PC-9 (cell line): Measurements from ENCODE around the gene SNORC. TPM values are rescaled to one million over a fixed set of nuclear protein-coding genes. Genes with fewer than 3 reads are reported as not detected.

Experiments
- BruUV-seq: library from RNA; stranded (reverse); fragments of 400-500 nt; replicated peaks from 2 replicates; lab custom pipeline; 2021; lab: Mats Ljungman, UMichigan
- CTCF ChIA-PET: fragments of 300-600 bp; sonication (Branson Sonifier 250); formaldehyde crosslinking; loops from one replicate; lab custom pipeline; 2022; ENCODE audit warnings: antibody characterized with exemption; lab: Charles Lee
- POLR2A ChIA-PET: fragments of 300-600 bp; sonication (Branson Sonifier 250); formaldehyde crosslinking; loops from one replicate; lab custom pipeline; 2022; ENCODE audit warnings: antibody characterized with exemption; ENCODE audit not compliant: unreplicated experiment; lab: Charles Lee
- DNase-seq, 2 experiments: peaks; one replicate each; pipeline versions ENCODE4 v3.0.0 to v3.0.0-alpha.2; 2015 to 2022; ENCODE audit warnings: mixed read lengths in 1 of 2
- H2AFZ ChIP-seq: fragments of 200-600 bp; sonication (generic); 2 replicates; pipeline ENCODE4 v1.8.1; 2017; ENCODE audit warnings: antibody characterized with exemption
- H3F3A ChIP-seq: fragments of 200-600 bp; sonication (generic); 2 replicates; pipeline ENCODE4 v1.8.1; 2017; ENCODE audit warnings: antibody characterized with exemption, mild to moderate bottlenecking, low read depth; ENCODE audit not compliant: insufficient read depth
- H3K27ac ChIP-seq: fragments of 200-600 bp; sonication (generic); 2 replicates; pipeline ENCODE4 v1.6.1; 2016; ENCODE audit warnings: mixed run types
- H3K27me3 ChIP-seq: fragments of 200-600 bp; sonication (generic); 2 replicates; pipeline ENCODE4 v1.6.1; 2016; ENCODE audit warnings: low read depth, mixed run types; ENCODE audit not compliant: insufficient read depth
- H3K36me3 ChIP-seq: fragments of 200-600 bp; sonication (generic); 2 replicates; pipeline ENCODE4 v1.6.1; 2016; ENCODE audit warnings: low read depth, mixed run types
- H3K4me1 ChIP-seq: fragments of 200-600 bp; sonication (generic); replicated peaks from 2 replicates; pipeline ENCODE4 v1.6.1; 2016; ENCODE audit warnings: mixed run types; ENCODE audit not compliant: insufficient read depth
- H3K4me2 ChIP-seq: fragments of 200-600 bp; sonication (generic); 2 replicates; pipeline ENCODE4 v1.6.1; 2017; ENCODE audit warnings: mixed run types
- H3K4me3 ChIP-seq: fragments of 200-600 bp; sonication (generic); 2 replicates; pipeline ENCODE4 v1.6.1; 2016; ENCODE audit warnings: mixed run types
- H3K79me2 ChIP-seq: fragments of 200-600 bp; sonication (generic); 2 replicates; pipeline ENCODE4 v1.6.1; 2017; ENCODE audit warnings: low read depth, mixed run types
- H3K9me2 ChIP-seq: fragments of 200-600 bp; sonication (generic); 2 replicates; pipeline ENCODE4 v1.8.1; 2017; ENCODE audit warnings: mild to moderate bottlenecking; ENCODE audit not compliant: insufficient read depth
- H3K9me3 ChIP-seq: fragments of 200-600 bp; sonication (generic); 2 replicates; pipeline ENCODE4 v1.8.1; 2016; ENCODE audit warnings: low read depth; ENCODE audit not compliant: insufficient read depth
- H4K20me1 ChIP-seq: fragments of 200-600 bp; sonication (generic); 2 replicates; pipeline ENCODE4 v1.8.1; 2017; ENCODE audit not compliant: insufficient read depth
- EZH2 ChIP-seq: fragments of 200-600 bp; sonication (generic); IDR thresholded peaks from 2 replicates; pipeline ENCODE4 v1.8.0; 2017; ENCODE audit warnings: antibody characterized with exemption, low read depth
- intact Hi-C: fragments of 100-400 bp; cut with micrococcal nuclease; formaldehyde crosslinking; loops from one replicate; pipeline ENCODE4 v1.10.0; 2022; ENCODE audit not compliant: unreplicated experiment
- total RNA-seq: library from RNA; stranded (reverse); gene quantifications from 2 replicates; pipeline ENCODE4 v1.2.3, GENCODE V29; 2021
- TF ChIP-seq, protein P1 (sequence below): fragments of 200-600 bp; sonication (generic); conservative IDR thresholded peaks from 2 replicates; pipeline ENCODE4 v1.6.1; 2017; ENCODE audit warnings: mixed run types, antibody characterized with exemption, mild to moderate bottlenecking, moderate library complexity

The SNORC gene
- total RNA-seq, 1 experiment from 2014 or later: 10.4 TPM

DNA sequence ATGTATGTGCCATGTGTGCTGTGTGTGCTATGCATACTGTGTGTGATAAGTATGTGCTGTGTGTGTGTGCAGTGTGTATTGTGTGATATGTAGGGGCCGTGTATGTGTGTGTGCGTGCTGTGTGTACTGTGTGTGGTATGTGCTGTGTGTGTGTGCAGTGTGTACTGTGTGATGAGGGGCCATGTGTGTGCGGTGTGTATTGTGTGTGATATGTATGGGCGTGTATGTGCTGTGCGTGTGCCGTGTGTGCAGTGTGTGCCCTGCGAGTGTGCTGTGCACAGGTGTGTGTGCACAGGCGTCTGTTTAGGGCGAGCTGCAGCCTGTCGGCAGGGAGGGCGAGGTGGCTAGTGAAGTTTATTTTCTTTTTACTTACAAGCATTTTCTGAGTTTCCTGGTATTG lies 16.1 kb downstream of the SNORC start:
- no peaks in the 10 kb centered on the region for H3K36me3 ChIP-seq
- intact Hi-C loops: loop anchor here (10.0 kb wide), 1 partner anchor 169 kb away; no protein-coding TSS in a partner anchor
- TF ChIP-seq, protein P1, sequence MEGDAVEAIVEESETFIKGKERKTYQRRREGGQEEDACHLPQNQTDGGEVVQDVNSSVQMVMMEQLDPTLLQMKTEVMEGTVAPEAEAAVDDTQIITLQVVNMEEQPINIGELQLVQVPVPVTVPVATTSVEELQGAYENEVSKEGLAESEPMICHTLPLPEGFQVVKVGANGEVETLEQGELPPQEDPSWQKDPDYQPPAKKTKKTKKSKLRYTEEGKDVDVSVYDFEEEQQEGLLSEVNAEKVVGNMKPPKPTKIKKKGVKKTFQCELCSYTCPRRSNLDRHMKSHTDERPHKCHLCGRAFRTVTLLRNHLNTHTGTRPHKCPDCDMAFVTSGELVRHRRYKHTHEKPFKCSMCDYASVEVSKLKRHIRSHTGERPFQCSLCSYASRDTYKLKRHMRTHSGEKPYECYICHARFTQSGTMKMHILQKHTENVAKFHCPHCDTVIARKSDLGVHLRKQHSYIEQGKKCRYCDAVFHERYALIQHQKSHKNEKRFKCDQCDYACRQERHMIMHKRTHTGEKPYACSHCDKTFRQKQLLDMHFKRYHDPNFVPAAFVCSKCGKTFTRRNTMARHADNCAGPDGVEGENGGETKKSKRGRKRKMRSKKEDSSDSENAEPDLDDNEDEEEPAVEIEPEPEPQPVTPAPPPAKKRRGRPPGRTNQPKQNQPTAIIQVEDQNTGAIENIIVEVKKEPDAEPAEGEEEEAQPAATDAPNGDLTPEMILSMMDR: no peak
- TF ChIP-seq EZH2: no peak
- CTCF ChIA-PET: no interaction called here
- H3K4me1 ChIP-seq: peaks cover 21% of the 10 kb centered on the region
- no TSS peak for BruUV-seq
- no peaks in the 10 kb centered on the region for H3K79me2 ChIP-seq
- H3F3A ChIP-seq: peaks cover 24% of the 10 kb centered on the region; the same call in 1 of the 2 replicates
- H3K9me2 ChIP-seq: no peaks in the 10 kb centered on the region
- no peaks in the 10 kb centered on the region for H3K27me3 ChIP-seq
- no peak for DNase-seq
- no peaks in the 10 kb centered on the region for H4K20me1 ChIP-seq
- H3K4me2 ChIP-seq: no peak overlapping the region
- H2AFZ ChIP-seq: no peak overlapping the region
- no peak overlapping the region for H3K4me3 ChIP-seq
- H3K9me3 ChIP-seq: no peaks in the 10 kb centered on the region
- POLR2A ChIA-PET: no interaction called here
- H3K27ac ChIP-seq: no peak overlapping the region

DNA sequence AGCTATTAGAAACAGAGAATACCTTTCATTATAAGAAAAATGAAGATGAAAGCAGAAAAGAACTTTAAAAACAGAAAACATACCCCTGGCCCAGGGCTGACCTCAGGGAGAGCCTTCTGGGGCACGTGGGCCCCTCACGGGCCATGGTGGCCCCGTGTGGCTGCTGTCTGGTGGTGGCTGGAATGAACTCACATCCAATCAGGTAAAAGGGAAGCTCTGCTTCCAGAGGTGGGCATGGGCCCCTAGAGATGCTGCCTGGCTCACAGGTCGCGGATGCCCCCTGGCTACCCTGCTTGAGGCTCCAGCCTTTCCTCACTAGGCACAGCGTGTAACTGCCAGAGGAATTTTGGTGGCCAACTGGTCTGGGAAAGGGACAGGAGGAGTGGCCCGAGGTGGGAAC lies 16.6 kb downstream of the SNORC start:
- peaks cover 24% of the 10 kb centered on the region; the same call in 1 of the 2 replicates for H3F3A ChIP-seq
- H3K4me1 ChIP-seq: peaks cover 21% of the 10 kb centered on the region
- H3K27me3 ChIP-seq: no peaks in the 10 kb centered on the region
- DNase-seq: no peak
- H2AFZ ChIP-seq: no peak overlapping the region
- H3K79me2 ChIP-seq: no peaks in the 10 kb centered on the region
- BruUV-seq: no TSS peak
- H3K9me3 ChIP-seq: no peaks in the 10 kb centered on the region
- CTCF ChIA-PET: no interaction called here
- H3K27ac ChIP-seq: no peak overlapping the region
- H4K20me1 ChIP-seq: no peaks in the 10 kb centered on the region
- H3K36me3 ChIP-seq: no peaks in the 10 kb centered on the region
- no peak overlapping the region for H3K4me3 ChIP-seq
- no peak overlapping the region for H3K4me2 ChIP-seq
- TF ChIP-seq EZH2: no peak
- TF ChIP-seq, protein P1: no peak
- POLR2A ChIA-PET: no interaction called here
- intact Hi-C loops: loop anchor here (10.0 kb wide), 1 partner anchor 168 kb away; no protein-coding TSS in a partner anchor
- H3K9me2 ChIP-seq: no peaks in the 10 kb centered on the region

DNA sequence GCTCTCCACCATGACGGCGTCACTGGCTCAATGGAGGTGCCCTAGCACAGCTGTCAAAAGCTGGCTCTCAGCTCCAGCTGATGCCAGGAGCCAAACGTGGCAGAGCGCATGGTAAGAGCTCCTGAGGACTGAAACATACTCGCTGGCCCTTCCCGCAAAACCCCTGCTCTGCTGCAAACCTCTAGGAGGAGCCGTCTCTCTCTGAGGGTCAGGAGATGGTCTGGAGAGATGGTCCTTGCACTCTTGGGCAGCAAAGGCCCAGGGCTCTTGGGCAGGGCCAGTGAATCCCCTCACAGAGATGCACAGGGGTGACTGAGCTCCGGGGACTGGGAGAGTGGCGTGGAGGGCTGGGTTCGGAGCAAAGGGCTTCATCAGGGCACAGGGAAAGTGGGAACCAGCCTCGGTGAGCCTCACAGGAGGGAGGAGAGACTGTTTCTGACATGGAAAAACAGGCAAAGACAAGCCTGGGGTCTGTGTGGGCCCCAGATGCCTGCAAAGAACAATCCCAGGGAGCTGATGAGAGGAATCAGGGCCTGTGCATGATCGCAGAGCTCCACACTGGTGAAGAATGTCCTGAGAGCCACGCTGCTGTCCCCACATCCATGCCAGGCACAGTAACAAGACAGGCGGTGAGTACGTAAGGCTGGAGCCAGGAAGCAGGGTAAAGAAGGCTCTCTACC lies 17.2 kb downstream of the SNORC start:
- peaks cover 21% of the 10 kb centered on the region for H3K4me1 ChIP-seq
- TF ChIP-seq, protein P1: no peak
- TF ChIP-seq EZH2: no peak
- BruUV-seq: no TSS peak
- no peaks in the 10 kb centered on the region for H3K27me3 ChIP-seq
- POLR2A ChIA-PET: no interaction called here
- intact Hi-C loops: loop anchor here (10.0 kb wide), 1 partner anchor 167 kb away; no protein-coding TSS in a partner anchor
- no peaks in the 10 kb centered on the region for H3K36me3 ChIP-seq
- DNase-seq: no peak
- peaks cover 24% of the 10 kb centered on the region; the same call in 1 of the 2 replicates for H3F3A ChIP-seq
- no peak overlapping the region for H3K4me2 ChIP-seq
- H4K20me1 ChIP-seq: no peaks in the 10 kb centered on the region
- CTCF ChIA-PET: no interaction called here
- no peak overlapping the region for H2AFZ ChIP-seq
- H3K9me3 ChIP-seq: no peaks in the 10 kb centered on the region
- no peaks in the 10 kb centered on the region for H3K9me2 ChIP-seq
- H3K79me2 ChIP-seq: no peaks in the 10 kb centered on the region
- no peak overlapping the region for H3K4me3 ChIP-seq
- H3K27ac ChIP-seq: no peak overlapping the region
